Smooth muscle cell (in vitro differentiated cells): ENCODE results near the gene HIP1. TPM values are rescaled to one million over a fixed set of nuclear protein-coding genes. Genes with fewer than 3 reads are reported as not detected.

Experiments
- DNase-seq: peaks from one replicate; lab custom pipeline; 2025; ENCODE audit not compliant: unreplicated experiment; lab: John Stamatoyannopoulos, UW
- H2AFZ ChIP-seq: fragments of 200-600 bp; sonication (generic); 2 replicates; pipeline ENCODE4 v1.6.0; 2016; ENCODE audit warnings: antibody characterized with exemption, low read depth, mild to moderate bottlenecking
- H3F3A ChIP-seq: fragments of 200-600 bp; sonication (generic); 2 replicates; pipeline ENCODE4 v1.6.0; 2017; ENCODE audit warnings: antibody characterized with exemption, low read depth
- H3K27ac ChIP-seq: fragments of 200-600 bp; sonication (generic); 2 replicates; pipeline ENCODE4 v1.5.1; 2016; ENCODE audit warnings: low read depth, mild to moderate bottlenecking
- H3K27me3 ChIP-seq: fragments of 200-600 bp; sonication (generic); 2 replicates; pipeline ENCODE4 v1.6.1; 2016; ENCODE audit warnings: low read depth, mild to moderate bottlenecking
- H3K36me3 ChIP-seq: fragments of 200-600 bp; sonication (generic); 2 replicates; pipeline ENCODE4 v1.5.1; 2016; ENCODE audit warnings: low read depth
- H3K4me1 ChIP-seq: fragments of 200-600 bp; sonication (generic); 2 replicates; pipeline ENCODE4 v1.5.1; 2016; ENCODE audit warnings: low read depth
- H3K4me2 ChIP-seq: fragments of 200-600 bp; sonication (generic); 2 replicates; pipeline ENCODE4 v1.6.0; 2016; ENCODE audit warnings: mild to moderate bottlenecking
- H3K4me3 ChIP-seq: fragments of 200-600 bp; sonication (generic); 2 replicates; pipeline ENCODE4 v1.5.1; 2016; ENCODE audit warnings: mild to moderate bottlenecking
- H3K79me2 ChIP-seq: fragments of 200-600 bp; sonication (generic); 2 replicates; pipeline ENCODE4 v1.6.0; 2016; ENCODE audit warnings: low read depth, mild to moderate bottlenecking
- H3K9ac ChIP-seq: fragments of 200-600 bp; sonication (generic); 2 replicates; pipeline ENCODE4 v1.6.0; 2016; ENCODE audit warnings: low read depth
- H3K9me3 ChIP-seq: fragments of 200-600 bp; sonication (generic); replicated peaks from 2 replicates; pipeline ENCODE4 v1.5.1; 2016; ENCODE audit warnings: low read depth
- H4K20me1 ChIP-seq: fragments of 200-600 bp; sonication (generic); 2 replicates; pipeline ENCODE4 v1.6.0; 2016; ENCODE audit warnings: low read depth
- WGBS: methylation state at CpG from one replicate; pipeline ENCODE4 v1.1.7; 2016; ENCODE audit warnings: low lambda C conversion rate; 5-methylcytosine and 5-hydroxymethylcytosine counted together
- polyA plus RNA-seq: library from polyadenylated mRNA; unstranded; fragments of >200 nt; fragmentation: Nextera tagmentation; extraction: Ambion mirVana; gene quantifications from 2 replicates; pipeline ENCODE4 v1.2.1, GENCODE V29; 2016
- total RNA-seq: library from RNA; depleted of rRNA; stranded (reverse); fragments of >200 nt; gene quantifications from 2 replicates; pipeline ENCODE4 v1.2.3, GENCODE V29; 2014
- TF ChIP-seq, protein P1 (sequence below): fragments of 200-600 bp; sonication (generic); IDR thresholded peaks from 2 replicates; pipeline ENCODE4 v1.5.1; 2017; ENCODE audit warnings: borderline replicate concordance, mild to moderate bottlenecking, antibody characterized with exemption; ENCODE audit not compliant: insufficient read depth, poor library complexity, severe bottlenecking

HIP1 gene
- total and polyA plus RNA-seq, 2 experiments from 2014 or later = 4.7 to 8.4 TPM

DNA sequence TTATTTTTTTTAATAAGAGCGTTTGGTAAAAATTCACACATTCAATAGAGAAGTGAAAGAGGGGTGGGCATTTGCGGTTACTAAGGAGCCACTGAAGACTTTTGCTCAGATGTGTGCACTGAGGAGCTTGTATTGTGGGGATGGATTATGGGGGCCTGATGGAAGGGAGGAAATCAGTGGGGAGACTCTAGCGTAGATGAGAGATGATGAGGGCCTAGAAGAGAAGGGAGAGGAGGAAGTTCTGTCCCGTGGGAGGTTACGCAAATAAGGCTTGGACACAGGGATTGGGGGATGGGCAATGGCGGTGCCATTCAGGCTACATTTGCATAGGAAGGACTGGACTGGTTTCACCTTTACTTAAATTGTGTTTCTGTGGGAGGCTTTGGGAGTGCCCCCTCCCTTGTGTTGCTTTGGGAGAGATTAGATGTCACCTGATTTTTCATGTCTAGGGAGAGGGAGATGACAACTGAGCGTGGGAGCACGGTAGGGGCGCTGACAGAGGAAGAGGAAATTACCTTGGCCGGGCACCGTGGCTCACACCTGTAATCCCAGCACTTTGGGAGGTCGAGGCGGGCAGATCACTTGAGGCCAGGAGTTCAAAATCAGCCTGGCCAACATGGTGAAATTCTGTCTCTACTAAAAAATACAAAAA, 2.2 kb upstream of the HIP1 start:
- no peak overlapping the region for H3K4me2 ChIP-seq
- TF ChIP-seq, protein P1, sequence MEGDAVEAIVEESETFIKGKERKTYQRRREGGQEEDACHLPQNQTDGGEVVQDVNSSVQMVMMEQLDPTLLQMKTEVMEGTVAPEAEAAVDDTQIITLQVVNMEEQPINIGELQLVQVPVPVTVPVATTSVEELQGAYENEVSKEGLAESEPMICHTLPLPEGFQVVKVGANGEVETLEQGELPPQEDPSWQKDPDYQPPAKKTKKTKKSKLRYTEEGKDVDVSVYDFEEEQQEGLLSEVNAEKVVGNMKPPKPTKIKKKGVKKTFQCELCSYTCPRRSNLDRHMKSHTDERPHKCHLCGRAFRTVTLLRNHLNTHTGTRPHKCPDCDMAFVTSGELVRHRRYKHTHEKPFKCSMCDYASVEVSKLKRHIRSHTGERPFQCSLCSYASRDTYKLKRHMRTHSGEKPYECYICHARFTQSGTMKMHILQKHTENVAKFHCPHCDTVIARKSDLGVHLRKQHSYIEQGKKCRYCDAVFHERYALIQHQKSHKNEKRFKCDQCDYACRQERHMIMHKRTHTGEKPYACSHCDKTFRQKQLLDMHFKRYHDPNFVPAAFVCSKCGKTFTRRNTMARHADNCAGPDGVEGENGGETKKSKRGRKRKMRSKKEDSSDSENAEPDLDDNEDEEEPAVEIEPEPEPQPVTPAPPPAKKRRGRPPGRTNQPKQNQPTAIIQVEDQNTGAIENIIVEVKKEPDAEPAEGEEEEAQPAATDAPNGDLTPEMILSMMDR = no peak
- H2AFZ ChIP-seq = no peak overlapping the region
- 64% methylated on average over 13 of the region's 13 CpGs for WGBS
- no peaks in the 10 kb centered on the region for H3K79me2 ChIP-seq
- H3K9ac ChIP-seq = no peak overlapping the region
- no peak for DNase-seq
- peaks cover 14% of the 10 kb centered on the region for H3F3A ChIP-seq
- H3K27me3 ChIP-seq = peaks cover 3% of the 10 kb centered on the region
- no peak overlapping the region for H3K27ac ChIP-seq
- H3K36me3 ChIP-seq = no peaks in the 10 kb centered on the region
- H4K20me1 ChIP-seq = no peaks in the 10 kb centered on the region
- H3K4me3 ChIP-seq = no peak overlapping the region
- no peaks in the 10 kb centered on the region for H3K9me3 ChIP-seq
- H3K4me1 ChIP-seq = no peaks in the 10 kb centered on the region

DNA sequence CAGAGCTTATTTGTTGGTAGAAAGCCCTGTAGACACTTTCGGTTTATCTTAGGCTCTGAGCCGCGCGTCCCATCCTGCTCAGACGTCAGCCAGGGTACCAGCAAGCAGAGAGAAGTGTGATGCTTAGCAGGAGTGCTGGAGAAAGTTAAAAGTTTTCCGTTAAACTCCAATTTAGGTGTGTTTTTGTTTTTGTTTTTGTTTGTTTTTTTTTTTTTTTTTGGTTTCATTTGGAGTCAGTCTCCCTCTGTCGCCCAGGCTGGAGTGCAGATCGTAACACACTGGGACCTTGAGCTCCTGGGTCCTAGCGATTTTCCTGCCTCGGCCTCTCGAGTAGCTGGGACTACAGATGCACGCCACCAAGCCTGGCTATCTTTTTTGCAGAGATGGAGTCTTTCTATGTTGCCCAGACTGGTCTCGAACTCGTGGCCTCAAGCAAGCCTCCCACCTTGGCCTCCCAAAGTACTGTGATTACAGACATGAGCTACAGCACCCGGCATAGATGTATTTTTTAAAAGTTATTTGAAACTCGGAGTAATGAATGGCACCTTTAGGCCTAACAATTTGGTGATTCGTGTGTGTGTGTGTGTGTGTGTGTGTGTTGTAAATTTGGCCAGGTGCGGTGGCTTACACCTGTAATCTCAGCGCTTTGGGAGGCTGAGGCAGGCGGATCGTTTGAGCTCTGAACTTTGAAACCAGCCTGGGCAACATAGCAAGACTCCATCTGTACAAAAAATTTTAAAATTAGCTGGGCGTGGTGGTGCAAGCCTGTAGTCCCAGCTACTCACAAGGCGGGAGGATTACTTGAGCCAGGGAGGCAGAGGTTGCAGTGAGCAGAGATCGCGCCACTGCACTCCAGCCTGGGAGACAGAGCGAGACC, 1.3 kb upstream of the HIP1 start:
- Histone ChIP-seq H3K36me3 (no peaks in the 10 kb centered on the region), H3K4me1 (no peaks in the 10 kb centered on the region), H3K9me3 (no peaks in the 10 kb centered on the region), H3K4me3 (peak overlapping the region; percentile 98), H3K79me2 (no peaks in the 10 kb centered on the region), H4K20me1 (no peaks in the 10 kb centered on the region), H3K9ac (peak overlapping the region; percentile 36), H3K27me3 (peaks cover 3% of the 10 kb centered on the region), H3K4me2 (peak overlapping the region; percentile 86), H3K27ac (peak overlapping the region; percentile 9), H2AFZ (peak overlapping the region; percentile 87), H3F3A (peaks cover 14% of the 10 kb centered on the region)
- TF ChIP-seq, protein P1 = no peak
- DNase-seq = no peak
- 65% methylated on average over 26 of the region's 26 CpGs for WGBS

DNA sequence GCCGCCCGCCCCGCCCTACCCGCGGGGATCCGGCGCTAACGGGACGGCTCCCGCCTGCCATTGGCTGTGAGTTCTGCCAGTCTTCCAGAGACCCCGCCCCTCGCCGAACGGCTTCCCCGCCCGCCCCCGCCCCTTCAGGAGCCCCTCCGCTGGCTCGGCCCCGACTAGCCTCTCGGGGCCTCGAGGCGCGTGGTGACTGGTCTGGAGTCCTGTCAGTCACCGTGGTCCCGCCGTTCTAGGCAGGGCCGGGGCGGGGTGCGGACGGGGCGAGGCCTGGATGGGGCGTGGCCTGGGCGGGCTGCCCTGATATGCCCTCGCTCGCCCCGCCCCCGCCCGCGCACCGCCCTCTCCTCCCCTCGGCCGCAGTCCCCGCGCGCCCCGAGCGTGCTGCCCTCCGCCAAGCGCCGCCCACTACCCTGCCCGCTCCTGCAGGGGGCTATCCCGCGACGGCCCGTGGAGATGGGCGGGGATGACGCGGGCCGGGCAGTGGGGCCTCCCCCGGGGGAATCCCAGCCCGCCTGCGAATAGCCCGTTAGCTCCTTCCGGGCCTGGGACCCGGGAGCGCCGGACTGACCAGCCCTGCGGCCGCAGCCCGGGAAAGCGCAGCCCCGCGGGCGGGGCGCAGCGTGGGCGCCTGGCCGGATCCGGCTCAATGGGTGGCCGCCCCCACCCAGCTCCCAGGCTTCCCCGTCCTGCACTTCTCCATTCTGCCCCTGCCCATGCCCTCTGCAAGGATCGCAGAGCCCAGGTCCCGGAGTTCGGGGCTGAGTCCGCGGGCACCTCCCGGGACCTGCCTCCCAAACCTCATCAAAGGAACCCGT, 444 bp upstream of the HIP1 start:
- under 1% methylated on average over 60 of the region's 89 CpGs for WGBS
- TF ChIP-seq, protein P1 = no peak
- no peaks in the 10 kb centered on the region for H3K36me3 ChIP-seq
- no peaks in the 10 kb centered on the region for H3K9me3 ChIP-seq
- H3K27me3 ChIP-seq = peaks cover 3% of the 10 kb centered on the region
- peaks cover 6% of the 10 kb centered on the region for H3K4me1 ChIP-seq
- peaks cover 14% of the 10 kb centered on the region for H3F3A ChIP-seq
- H2AFZ ChIP-seq = peak overlapping the region; percentile 94
- peak overlapping the region; percentile 99 for H3K4me2 ChIP-seq
- H4K20me1 ChIP-seq = no peaks in the 10 kb centered on the region
- H3K4me3 ChIP-seq = peak overlapping the region; percentile 98
- H3K27ac ChIP-seq = peak overlapping the region; percentile 9
- DNase-seq = peak; percentile 100
- H3K79me2 ChIP-seq = no peaks in the 10 kb centered on the region
- H3K9ac ChIP-seq = peak overlapping the region; percentile 73
